ENCODE data around the gene FUT7. TPM values are rescaled to one million over a fixed set of nuclear protein-coding genes. Genes with fewer than 3 reads are reported as not detected.

The FUT7 gene
- total and polyA plus RNA-seq, 2 of the 8 experiments (the other 6 are each of a cell fraction or from before 2014, with no cell fraction given): not detected

GRCh38 chr9:137025517-137025966 lies 6.3 kb downstream of the FUT7 start:
- H2BK20ac ChIP-seq (ENCODE audit: low read length): no peak overlapping the region
- H2BK12ac ChIP-seq (ENCODE audit: low read depth, low read length): 0 out of 2 replicates have a peak overlapping the region, but pooled peaks have one; percentile 17
- H3K27ac ChIP-seq (ENCODE audit: low read depth, low read length): no peak overlapping the region
- no peak overlapping the region for H4K5ac ChIP-seq (ENCODE audit: insufficient read length, low read depth, low read length)
- no peak overlapping the region for H3K9ac ChIP-seq (replicated peaks in 1 of 4; ENCODE audit: extremely low read depth in 1 of 4, low read depth in 3 of 4, low read length in 3 of 4)
- peaks cover 0 to 14% (median 6%) of the 10 kb centered on the region in 4 experiments; a peak in 5 of 7 replicates for H3K4me1 ChIP-seq (replicated peaks in 1 of 4; ENCODE audit: control insufficient read depth in 3 of 4, insufficient read depth in 4 of 4, low read length in 3 of 4)
- no peak overlapping the region; the same call in 1 of the 2 replicates for H4K8ac ChIP-seq (ENCODE audit: extremely low read depth, insufficient read depth, low read length)
- 87% methylated on average over 10 of the region's 21 CpGs; no CpG with 5 or more reads in 1 of the 2 experiments for WGBS, 2 experiments (ENCODE audit: extremely low coverage in 1 of 2, insufficient coverage in 1 of 2, insufficient read length in 1 of 2, insufficient replicate concordance in 2 of 2, low coverage in 1 of 2, low lambda C conversion rate in 2 of 2, missing lambda C conversion rate in 1 of 2)
- H2BK5ac ChIP-seq (ENCODE audit: low read depth, low read length): no peak overlapping the region
- no peaks in the 10 kb centered on the region for H3K79me2 ChIP-seq (ENCODE audit: control insufficient read depth in 1 of 2, insufficient read depth in 2 of 2, low read length in 2 of 2)
- peaks cover 4% of the 10 kb centered on the region; the same call in 1 of the 2 replicates for H3K23me2 ChIP-seq (ENCODE audit: low read depth, low read length)
- no peak overlapping the region for H3K14ac ChIP-seq (ENCODE audit: insufficient read length)
- H3K36me3 ChIP-seq (ENCODE audit: control insufficient read depth in 2 of 4, insufficient read depth in 4 of 4, low read length in 3 of 4): no peaks in the 10 kb centered on the region
- H3K18ac ChIP-seq (ENCODE audit: extremely low read depth, low read length): no peak overlapping the region
- CTCF ChIA-PET (ENCODE audit: partially characterized antibody): interaction anchor here (0.6 to 8.5 kb wide), 14 partner anchors 10 to 196 kb away, joined by 3 to 110 read pairs (median 5); partner anchors contain the start of genes C8G, CLIC3, MAN1B1 and PAXX
- no peak overlapping the region for H3K56ac ChIP-seq (replicated peaks; ENCODE audit: insufficient read length, low read depth, low read length)
- no peak overlapping the region for H4K91ac ChIP-seq (replicated peaks; ENCODE audit: insufficient read length, low read length)
- H4K20me1 ChIP-seq (replicated peaks in 1 of 2; ENCODE audit: control insufficient read depth in 1 of 2, insufficient read depth in 2 of 2, low read length in 2 of 2): peaks cover 0 to 8% of the 10 kb centered on the region in 2 experiments
- H3K79me1 ChIP-seq (ENCODE audit: low read depth, low read length): no peaks in the 10 kb centered on the region
- H3K27me3 ChIP-seq (replicated peaks in 1 of 4; ENCODE audit: control insufficient read depth in 3 of 4, extremely low read depth in 1 of 4, insufficient read depth in 3 of 4, low read length in 3 of 4): peaks cover 1 to 27% (median 15%) of the 10 kb centered on the region in 4 experiments; a peak in 6 of 7 replicates
- H3K23ac ChIP-seq (ENCODE audit: insufficient read length): no peak overlapping the region
- no peak overlapping the region for H2BK15ac ChIP-seq (ENCODE audit: low read length)
- DNase-seq (ENCODE audit: low read depth in 1 of 2, low spot score in 2 of 2) (no peak), FAIRE-seq (no peak)
- H3K4me2 ChIP-seq (ENCODE audit: insufficient read depth in 1 of 2, low read depth in 2 of 2, low read length in 2 of 2): no peak overlapping the region
- no peak overlapping the region for H2BK120ac ChIP-seq (replicated peaks; ENCODE audit: low read depth, low read length)
- H3K4ac ChIP-seq (replicated peaks; ENCODE audit: insufficient read length, low read depth, low read length): no peak overlapping the region
- no peak overlapping the region for H3K4me3 ChIP-seq (ENCODE audit: extremely low read depth in 1 of 4, insufficient read depth in 2 of 4, low read depth in 3 of 4, low read length in 4 of 4)
- H2AFZ ChIP-seq (ENCODE audit: low read length): no peak overlapping the region
- no peak overlapping the region for H2AK5ac ChIP-seq (ENCODE audit: low read depth, low read length)
- H3K9me3 ChIP-seq (ENCODE audit: insufficient read depth in 2 of 2, low read depth in 1 of 2, low read length in 1 of 2): no peaks in the 10 kb centered on the region
- POLR2A ChIA-PET (ENCODE audit: partially characterized antibody): interaction anchor here (1.2 to 1.6 kb wide), 2 partner anchors 12 to 33 kb away, joined by 3 read pairs; partner anchors contain the start of gene PAXX
- TF ChIP-seq BRCA1 (IDR thresholded peaks at IDR 0.05; ENCODE audit: low read depth, low read length) (no peak), JUN (IDR thresholded peaks at IDR 0.05; ENCODE audit: low read depth, low read length) (no peak), E2F6 (IDR thresholded peaks at IDR 0.05) (no peak), ATF2 (IDR thresholded peaks at IDR 0.05; ENCODE audit: low read length) (no peak), RAD21 (IDR thresholded peaks at IDR 0.05 in 1 of 2, conservative IDR thresholded peaks at IDR 0.05 in 1 of 2; ENCODE audit: low read depth in 2 of 2, low read length in 2 of 2) (no peak), NANOG (IDR thresholded peaks at IDR 0.05; ENCODE audit: insufficient read depth, low read depth, low read length, poor library complexity, severe bottlenecking) (no peak), HDAC2 (IDR thresholded peaks at IDR 0.05; ENCODE audit: borderline replicate concordance in 1 of 2, low read depth in 2 of 2, low read length in 2 of 2) (no peak), EGR1 (IDR thresholded peaks at IDR 0.05; ENCODE audit: borderline replicate concordance, low read depth, low read length) (no peak), TCF12 (IDR thresholded peaks at IDR 0.05; ENCODE audit: low read depth, low read length) (no peak)
